HUES6 (cell line): Measurements from ENCODE around the gene LHFPL5.

ENCODE experiments used
- H3K27ac ChIP-seq: 2 replicates; pipeline ENCODE4 v1.7.0; 2013; ENCODE audit warnings: low read depth, mild to moderate bottlenecking, low read length, inconsistent platforms
- H3K27me3 ChIP-seq: 2 replicates; pipeline ENCODE4 v1.6.1; 2013; ENCODE audit warnings: low read length; ENCODE audit not compliant: control insufficient read depth, insufficient read depth
- H3K36me3 ChIP-seq: 2 replicates; pipeline ENCODE4 v1.6.1; 2013; ENCODE audit warnings: low read length; ENCODE audit not compliant: control insufficient read depth, insufficient read depth
- H3K4me1 ChIP-seq: 2 replicates; pipeline ENCODE4 v1.6.1; 2013; ENCODE audit warnings: low read length; ENCODE audit not compliant: control insufficient read depth, insufficient read depth
- H3K4me3 ChIP-seq: 2 replicates; pipeline ENCODE4 v1.5.1; 2013; ENCODE audit warnings: low read depth, low read length
- H3K9ac ChIP-seq: one replicate; pipeline ENCODE4 v1.6.1; 2013; ENCODE audit warnings: mild to moderate bottlenecking, low read length
- H3K9me3 ChIP-seq: 2 replicates; pipeline ENCODE4 v1.6.1; 2013; ENCODE audit warnings: low read depth, low read length; ENCODE audit not compliant: control insufficient read depth, insufficient read depth

LHFPL5 gene

GRCh38 chr6:35794536-35795452 lies 10.4 kb upstream of the LHFPL5 start:
- H3K4me1 ChIP-seq = peaks cover 17% of the 10 kb centered on the region
- H3K4me3 ChIP-seq = no peak overlapping the region
- H3K36me3 ChIP-seq = no peaks in the 10 kb centered on the region
- H3K27ac ChIP-seq = no peak overlapping the region
- no peak overlapping the region for H3K9ac ChIP-seq
- no peaks in the 10 kb centered on the region for H3K9me3 ChIP-seq
- no peaks in the 10 kb centered on the region for H3K27me3 ChIP-seq

DNA sequence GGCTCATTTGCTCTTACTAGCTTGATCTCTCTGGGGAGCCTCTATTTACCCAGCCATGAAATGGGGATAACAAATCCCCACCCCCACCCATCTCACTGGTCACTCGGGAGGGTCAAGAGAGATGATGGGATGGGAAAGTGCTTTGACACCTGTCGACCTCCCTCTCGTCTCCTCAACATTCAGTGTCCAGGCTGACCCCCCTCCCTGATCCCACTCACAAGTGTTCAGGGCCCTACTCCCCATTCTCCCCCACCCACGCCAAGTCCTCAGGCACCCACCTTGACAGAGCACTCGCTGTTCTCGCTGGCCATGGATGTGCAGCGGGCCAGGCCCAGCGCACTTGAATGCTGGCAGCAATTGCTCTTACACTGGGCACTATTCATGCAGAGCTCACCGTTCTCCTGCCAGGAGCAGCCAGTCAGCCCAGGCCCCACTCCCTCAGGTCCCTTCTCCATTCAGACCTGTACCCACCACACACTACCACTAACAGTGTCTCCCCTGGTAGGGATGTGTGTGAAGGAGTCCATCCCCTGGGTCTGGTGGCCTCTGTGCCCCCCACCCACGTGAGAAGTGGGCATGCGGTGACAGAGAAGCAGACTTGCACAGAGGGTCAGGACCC lies 9.6 kb upstream of the LHFPL5 start:
- Histone ChIP-seq H3K27ac (no peak overlapping the region), H3K9ac (no peak overlapping the region), H3K4me3 (no peak overlapping the region), H3K27me3 (no peaks in the 10 kb centered on the region), H3K36me3 (no peaks in the 10 kb centered on the region), H3K9me3 (no peaks in the 10 kb centered on the region), H3K4me1 (peaks cover 17% of the 10 kb centered on the region)

DNA sequence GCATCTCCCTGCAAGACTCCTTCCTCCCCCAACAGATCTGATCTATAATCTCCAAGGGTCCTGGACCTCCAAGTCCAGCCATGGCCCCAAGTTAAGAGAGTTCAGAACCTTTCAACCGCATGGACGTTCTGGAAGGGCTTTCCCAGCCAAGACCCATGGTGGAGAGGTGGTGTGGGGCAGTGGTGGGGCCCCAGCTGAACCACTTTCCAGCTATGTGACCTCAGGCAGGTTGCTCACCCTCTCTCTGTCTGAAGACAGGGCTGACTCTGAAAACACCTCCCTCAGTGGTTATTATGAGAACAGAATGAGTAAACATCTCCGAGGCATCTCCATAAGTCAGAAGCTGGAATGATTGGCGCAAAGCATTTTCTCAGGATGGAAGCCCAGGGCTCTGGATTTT lies 8.9 kb upstream of the LHFPL5 start:
- Histone ChIP-seq H3K27me3 (no peaks in the 10 kb centered on the region), H3K36me3 (no peaks in the 10 kb centered on the region), H3K9me3 (no peaks in the 10 kb centered on the region), H3K9ac (no peak overlapping the region), H3K4me3 (no peak overlapping the region), H3K4me1 (peaks cover 17% of the 10 kb centered on the region), H3K27ac (no peak overlapping the region)

- no peaks in the 10 kb centered on the region for H3K9me3 ChIP-seq
- H3K4me1 ChIP-seq = peaks cover 17% of the 10 kb centered on the region
- H3K27ac ChIP-seq = no peak overlapping the region
- H3K27me3 ChIP-seq = no peaks in the 10 kb centered on the region
- no peak overlapping the region for H3K9ac ChIP-seq
- H3K36me3 ChIP-seq = no peaks in the 10 kb centered on the region
- no peak overlapping the region for H3K4me3 ChIP-seq
These were observed 7.2 kb upstream of the LHFPL5 start for GRCh38 chr6:35797837-35798526.

DNA sequence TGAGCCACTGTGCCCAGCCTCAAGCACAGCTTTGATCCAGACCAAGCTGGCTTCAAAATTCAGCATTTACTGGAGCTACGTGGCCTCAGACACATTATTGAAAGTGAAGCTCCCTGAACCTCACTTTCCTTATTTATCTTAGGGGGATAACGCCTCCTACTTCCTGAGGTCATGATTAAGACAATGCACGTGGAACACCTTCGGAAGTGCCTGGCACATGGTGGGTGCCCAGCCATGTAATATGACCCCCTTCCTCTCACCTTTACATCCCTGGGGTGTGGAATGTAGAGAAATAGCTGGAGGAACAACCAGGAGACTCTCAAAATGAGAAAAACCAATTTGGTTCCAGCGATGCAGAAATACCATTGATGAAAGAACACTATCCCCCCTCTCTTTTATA lies 6.4 kb upstream of the LHFPL5 start:
- H3K4me1 ChIP-seq = peaks cover 17% of the 10 kb centered on the region
- H3K9me3 ChIP-seq = no peaks in the 10 kb centered on the region
- no peaks in the 10 kb centered on the region for H3K36me3 ChIP-seq
- no peaks in the 10 kb centered on the region for H3K27me3 ChIP-seq
- no peak overlapping the region for H3K4me3 ChIP-seq
- H3K9ac ChIP-seq = no peak overlapping the region
- H3K27ac ChIP-seq = no peak overlapping the region

DNA sequence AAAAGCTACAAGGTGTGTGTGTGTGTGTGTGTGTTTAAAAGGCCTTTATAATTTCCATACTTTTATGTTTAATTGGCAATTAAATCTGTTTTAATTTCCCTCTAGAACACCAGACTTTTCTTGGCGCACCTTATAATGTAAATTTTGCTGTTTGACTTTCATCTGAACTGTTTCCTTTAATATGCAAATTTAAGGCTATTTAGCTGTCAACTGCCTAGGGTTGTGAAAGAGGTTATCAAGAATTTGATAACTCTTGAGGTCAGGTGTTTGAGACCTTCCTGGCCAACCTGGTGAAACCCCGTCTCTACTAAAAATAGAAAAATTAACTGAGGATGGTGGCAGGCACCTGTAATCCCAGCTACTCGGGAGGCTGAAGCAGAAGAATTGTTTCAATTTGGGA lies 4.0 kb upstream of the LHFPL5 start:
- peaks cover 17% of the 10 kb centered on the region for H3K4me1 ChIP-seq
- H3K27me3 ChIP-seq = peaks cover 6% of the 10 kb centered on the region; the same call in 1 of the 2 replicates
- no peak overlapping the region for H3K9ac ChIP-seq

GRCh38 chr6:35808688-35809087 lies 3.5 kb downstream of the LHFPL5 start:
- Histone ChIP-seq H3K36me3 (no peaks in the 10 kb centered on the region), H3K27ac (no peak overlapping the region), H3K4me3 (no peak overlapping the region), H3K9ac (no peak overlapping the region), H3K9me3 (no peaks in the 10 kb centered on the region), H3K27me3 (peaks cover 11% of the 10 kb centered on the region; the same call in 1 of the 2 replicates), H3K4me1 (0 out of 2 replicates have a peak, but pooled peaks cover 4% of the 10 kb centered on the region)

More for the DNA sequence above, 4.0 kb upstream of the LHFPL5 start:
- Histone ChIP-seq H3K9me3 (no peaks in the 10 kb centered on the region), H3K36me3 (no peaks in the 10 kb centered on the region), H3K4me3 (no peak overlapping the region), H3K27ac (no peak overlapping the region)

- no peaks in the 10 kb centered on the region for H3K36me3 ChIP-seq
- peaks cover 11% of the 10 kb centered on the region; the same call in 1 of the 2 replicates for H3K27me3 ChIP-seq
These were observed 4.7 kb downstream of the LHFPL5 start for GRCh38 chr6:35809809-35810208.

DNA sequence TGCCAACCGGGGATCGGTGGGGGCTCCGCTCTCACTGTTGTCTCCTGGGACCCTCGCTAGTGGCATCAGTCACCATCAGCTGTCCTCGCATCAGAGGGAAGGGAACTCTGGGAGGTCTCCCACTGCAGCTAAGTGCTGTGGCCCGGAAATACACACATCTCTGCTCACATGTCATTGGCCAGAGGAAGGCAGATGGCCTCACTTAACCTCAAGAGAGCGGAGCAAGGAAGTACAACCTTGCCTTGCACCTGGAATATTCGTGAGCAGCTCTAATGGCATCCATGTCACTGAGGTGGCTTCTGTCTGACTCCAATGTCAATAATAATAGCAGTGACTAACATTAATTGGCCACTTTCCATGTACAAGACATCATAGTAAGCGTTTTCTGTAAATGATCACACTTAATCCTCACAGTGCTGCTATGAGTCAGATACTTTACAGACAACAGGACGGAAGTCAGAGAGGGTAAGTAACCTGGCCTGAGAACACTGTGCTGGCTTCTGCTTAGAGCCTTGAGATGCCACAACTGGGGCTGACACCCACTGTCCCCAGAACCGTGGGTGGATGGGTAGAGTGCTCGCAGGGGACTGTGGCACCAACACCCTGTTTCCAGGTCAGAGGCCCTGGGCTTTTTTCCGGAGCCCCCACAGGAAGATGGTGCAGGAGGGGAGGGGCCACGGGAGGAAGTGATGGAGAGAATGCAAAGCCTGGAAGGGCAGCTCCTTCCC lies 6.0 kb downstream of the LHFPL5 start:
- Histone ChIP-seq H3K27me3 (peaks cover 5% of the 10 kb centered on the region; the same call in 1 of the 2 replicates), H3K27ac (no peak overlapping the region), H3K4me1 (0 out of 2 replicates have a peak, but pooled peaks cover 4% of the 10 kb centered on the region), H3K9me3 (no peaks in the 10 kb centered on the region), H3K4me3 (no peak overlapping the region), H3K9ac (no peak overlapping the region), H3K36me3 (no peaks in the 10 kb centered on the region)

More at GRCh38 chr6:35809809-35810208, 4.7 kb downstream of the LHFPL5 start:
- H3K9ac ChIP-seq = no peak overlapping the region
- no peak overlapping the region for H3K4me3 ChIP-seq
- no peaks in the 10 kb centered on the region for H3K9me3 ChIP-seq
- H3K27ac ChIP-seq = no peak overlapping the region
- H3K4me1 ChIP-seq = 0 out of 2 replicates have a peak, but pooled peaks cover 4% of the 10 kb centered on the region

- Histone ChIP-seq H3K9ac (no peak overlapping the region), H3K4me3 (no peak overlapping the region), H3K4me1 (0 out of 2 replicates have a peak, but pooled peaks cover 4% of the 10 kb centered on the region), H3K27me3 (no peaks in the 10 kb centered on the region), H3K27ac (no peak overlapping the region), H3K9me3 (no peaks in the 10 kb centered on the region), H3K36me3 (no peaks in the 10 kb centered on the region)
These were observed 6.5 kb downstream of the LHFPL5 start for GRCh38 chr6:35811699-35811995.
